Esophagus squamous epithelium (tissue), 4 donors: ENCODE measurements around the gene S100A16.

Source experiments
- CTCF ChIP-seq, 6 experiments: fragments of 450-650 bp in 4 of 6; fragments of 200-600 bp in 2 of 6; sonication (generic) in 2 of 6; IDR thresholded peaks; one replicate each; pipeline ENCODE4 v1.5.1; 2016 to 2019; ENCODE audit warnings: antibody characterized with exemption in 6 of 6, mild to moderate bottlenecking in 4 of 6, moderate library complexity in 4 of 6
- POLR2A ChIP-seq, 4 donors: fragments of 450-650 bp; IDR thresholded peaks; one replicate each; pipeline ENCODE4 v1.6.1; 2017; ENCODE audit warnings: antibody characterized with exemption in 4 of 4, mild to moderate bottlenecking in 4 of 4, moderate library complexity in 3 of 4

- peak in 3 of 4 donors; percentile 89 to 90 (median 89) for TF ChIP-seq POLR2A (IDR thresholded peaks at IDR 0.05)
- TF ChIP-seq CTCF (IDR thresholded peaks at IDR 0.05): no peak
Observed at GRCh38 chr1:153612755-153613331, at the start of gene S100A16.
